KOPT-K1 (cell line): ENCODE measurements around the gene DUSP22.
"Not testable (repeated sequence)": the region's sequence is repeated elsewhere in the genome, so short reads cannot be mapped to it uniquely, and the experiment has no call there.

Source experiments
- H3K27ac ChIP-seq: fragments of 200-600 bp; sonication (generic); 2 replicates; pipeline ENCODE4 v1.5.1; 2016; ENCODE audit warnings: antibody characterized with exemption, mild to moderate bottlenecking, low read depth, low read length; ENCODE audit not compliant: poor library complexity, severe bottlenecking
- H3K36me3 ChIP-seq: fragments of 200-600 bp; sonication (generic); 2 replicates; pipeline ENCODE4 v1.5.1; 2017; ENCODE audit warnings: antibody characterized with exemption, mild to moderate bottlenecking, low read length, moderate library complexity; ENCODE audit not compliant: insufficient read depth
- H3K9me3 ChIP-seq: fragments of 200-600 bp; sonication (generic); 2 replicates; pipeline ENCODE4 v1.5.1; 2017; ENCODE audit warnings: antibody characterized with exemption, low read length, mild to moderate bottlenecking; ENCODE audit not compliant: insufficient read depth, poor library complexity, severe bottlenecking

Gene DUSP22

DNA sequence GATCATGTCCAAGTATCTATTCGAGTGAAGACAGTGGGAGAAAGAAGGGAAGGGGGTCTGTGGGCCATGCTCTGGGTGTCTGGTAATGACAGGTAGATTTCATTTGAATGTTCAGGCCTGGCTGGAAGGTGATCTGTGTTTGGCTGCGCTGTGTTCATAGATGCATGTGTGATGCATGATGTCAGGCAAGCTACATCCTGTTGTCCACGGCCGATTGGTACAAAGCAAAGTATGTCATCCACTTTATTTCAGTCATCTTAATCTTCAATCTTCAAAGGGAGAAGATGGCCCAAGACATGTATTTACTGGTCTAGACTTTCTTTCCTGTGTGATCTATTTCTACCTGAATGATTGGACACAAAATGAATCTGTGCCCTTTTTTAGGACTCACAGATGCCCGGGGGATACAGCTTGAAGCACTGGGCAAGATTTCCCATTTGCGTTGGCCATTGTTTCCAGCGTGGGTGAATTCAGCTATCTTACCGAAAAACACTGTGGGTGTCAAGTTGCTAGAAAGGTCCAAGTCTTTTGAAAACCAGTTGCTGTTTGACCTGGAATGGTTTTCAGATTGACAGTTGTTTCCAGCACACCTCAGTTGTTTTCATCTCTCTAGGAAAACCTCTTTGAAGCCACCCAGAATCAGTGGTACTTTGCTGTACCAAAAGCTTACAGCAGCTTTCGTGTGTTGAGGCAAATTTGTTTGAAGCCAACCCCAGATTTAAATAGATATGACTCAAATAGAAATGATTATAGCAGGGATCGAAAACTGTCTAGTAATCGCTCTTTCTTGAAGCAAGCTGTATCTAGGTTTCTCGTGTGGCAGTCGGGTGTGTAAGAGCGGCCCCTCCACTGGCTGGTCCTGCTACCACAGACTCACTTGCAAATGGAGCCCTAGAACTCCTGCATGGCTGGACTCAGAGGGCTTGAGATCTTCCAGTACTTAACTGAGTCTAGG lies 27.2 kb downstream of the DUSP22 start:
- Histone ChIP-seq H3K27ac (no peak overlapping the region), H3K9me3 (no peaks in the 10 kb centered on the region)

GRCh38 chr6:320351-321157 lies 28.3 kb downstream of the DUSP22 start:
- Histone ChIP-seq H3K27ac (no peak overlapping the region), H3K9me3 (no peaks in the 10 kb centered on the region)

More for the DNA sequence above, 27.2 kb downstream of the DUSP22 start:
- H3K36me3 ChIP-seq = no peaks in the 10 kb centered on the region

DNA sequence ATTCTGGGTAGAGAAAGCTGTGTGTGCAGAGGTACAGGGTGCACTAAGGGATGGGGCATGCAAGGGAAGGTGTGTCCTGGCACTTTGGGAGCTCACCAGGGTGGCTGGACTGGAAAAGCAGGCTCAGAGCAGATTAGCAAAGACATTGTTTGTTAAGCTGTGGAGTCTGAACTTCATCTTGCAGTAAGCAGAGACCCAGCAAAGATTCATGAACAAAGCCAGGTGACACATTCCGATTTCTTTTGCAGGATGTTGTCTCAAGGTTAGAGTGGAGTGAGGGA lies 28.8 kb downstream of the DUSP22 start:
- Histone ChIP-seq H3K9me3 (no peaks in the 10 kb centered on the region), H3K36me3 (no peaks in the 10 kb centered on the region)

More at GRCh38 chr6:320351-321157, 28.3 kb downstream of the DUSP22 start:
- H3K36me3 ChIP-seq = no peaks in the 10 kb centered on the region

GRCh38 chr6:321536-322258 lies 29.4 kb downstream of the DUSP22 start:
- no peaks in the 10 kb centered on the region for H3K36me3 ChIP-seq
- no peak overlapping the region for H3K27ac ChIP-seq
- H3K9me3 ChIP-seq = no peaks in the 10 kb centered on the region

More for the DNA sequence above, 28.8 kb downstream of the DUSP22 start:
- H3K27ac ChIP-seq = no peak overlapping the region

- no peaks in the 10 kb centered on the region for H3K36me3 ChIP-seq
- H3K9me3 ChIP-seq = no peaks in the 10 kb centered on the region
- H3K27ac ChIP-seq = no peak overlapping the region
These were observed 30.1 kb downstream of the DUSP22 start for GRCh38 chr6:322259-322930.

DNA sequence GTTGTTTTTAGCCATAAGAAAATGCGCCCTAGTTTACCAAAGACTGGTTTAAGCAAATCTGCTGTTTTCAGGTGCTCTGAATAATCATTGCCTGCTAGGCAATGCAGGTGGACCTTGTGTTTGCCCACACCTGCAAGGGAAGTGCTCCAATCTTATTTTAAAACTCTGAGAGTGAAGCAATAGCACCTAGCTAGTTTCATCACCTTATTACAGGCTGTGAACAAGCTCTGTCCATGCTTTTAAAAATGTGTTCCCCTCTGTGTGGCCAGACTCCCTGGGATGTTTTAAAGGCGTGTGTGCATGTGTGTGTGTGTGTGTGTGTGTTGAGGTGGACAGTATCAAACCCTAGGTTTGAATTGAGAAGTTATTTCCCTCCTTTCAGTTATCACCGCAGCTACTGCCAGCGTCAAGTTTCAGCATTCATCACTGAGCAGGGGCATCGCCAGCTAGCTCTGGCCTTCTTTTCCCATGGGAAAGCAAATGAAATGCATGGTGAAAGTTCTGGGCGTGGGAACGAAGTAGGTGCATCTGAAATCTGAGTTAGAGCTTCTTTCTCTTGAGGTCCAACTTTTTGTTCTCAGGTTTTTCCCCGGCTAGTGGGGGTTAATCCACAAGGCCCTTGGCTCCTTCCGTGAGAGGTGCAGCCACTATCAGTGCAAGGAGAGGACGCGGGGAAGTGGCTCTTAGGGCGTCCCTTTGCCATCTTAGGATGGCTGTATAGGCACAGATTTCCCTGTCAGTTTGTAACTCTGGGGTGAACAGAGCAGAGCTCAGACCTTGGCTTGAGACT lies 30.8 kb downstream of the DUSP22 start:
- H3K27ac ChIP-seq = no peak overlapping the region
- H3K36me3 ChIP-seq = no peaks in the 10 kb centered on the region

DNA sequence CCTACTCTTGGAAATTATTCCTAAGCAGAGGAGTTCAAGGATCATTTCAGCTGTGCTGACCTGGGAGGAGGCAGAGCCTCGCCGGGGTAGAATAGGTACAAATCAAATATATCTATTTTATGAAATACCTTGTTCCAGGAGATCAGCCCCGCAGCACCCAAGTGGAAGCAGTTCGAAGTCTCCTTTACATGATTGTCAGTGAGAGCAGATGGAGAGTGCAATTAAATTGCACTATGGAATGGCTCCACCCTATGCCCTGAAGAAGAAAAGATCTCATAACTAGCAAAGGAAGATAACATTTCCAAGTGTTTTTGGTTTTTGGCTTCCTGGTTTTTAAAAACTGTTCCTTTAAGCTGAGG lies 31.4 kb downstream of the DUSP22 start:
- Histone ChIP-seq H3K27ac (no peak overlapping the region), H3K36me3 (no peaks in the 10 kb centered on the region), H3K9me3 (no peaks in the 10 kb centered on the region)

More for the DNA sequence above, 30.8 kb downstream of the DUSP22 start:
- H3K9me3 ChIP-seq = no peaks in the 10 kb centered on the region

- H3K36me3 ChIP-seq = no peaks in the 10 kb centered on the region
- H3K27ac ChIP-seq = no peak overlapping the region
- H3K9me3 ChIP-seq = no peaks in the 10 kb centered on the region
These were observed 31.9 kb downstream of the DUSP22 start for GRCh38 chr6:324116-324728.

- H3K36me3 ChIP-seq = no peaks in the 10 kb centered on the region
- no peaks in the 10 kb centered on the region for H3K9me3 ChIP-seq
- no peak overlapping the region for H3K27ac ChIP-seq
These were observed 32.4 kb downstream of the DUSP22 start for GRCh38 chr6:324729-325125.

- H3K9me3 ChIP-seq, H3K27ac ChIP-seq, H3K36me3 ChIP-seq: not testable (repeated sequence)
These were observed 33.0 kb downstream of the DUSP22 start for GRCh38 chr6:325161-325860.

DNA sequence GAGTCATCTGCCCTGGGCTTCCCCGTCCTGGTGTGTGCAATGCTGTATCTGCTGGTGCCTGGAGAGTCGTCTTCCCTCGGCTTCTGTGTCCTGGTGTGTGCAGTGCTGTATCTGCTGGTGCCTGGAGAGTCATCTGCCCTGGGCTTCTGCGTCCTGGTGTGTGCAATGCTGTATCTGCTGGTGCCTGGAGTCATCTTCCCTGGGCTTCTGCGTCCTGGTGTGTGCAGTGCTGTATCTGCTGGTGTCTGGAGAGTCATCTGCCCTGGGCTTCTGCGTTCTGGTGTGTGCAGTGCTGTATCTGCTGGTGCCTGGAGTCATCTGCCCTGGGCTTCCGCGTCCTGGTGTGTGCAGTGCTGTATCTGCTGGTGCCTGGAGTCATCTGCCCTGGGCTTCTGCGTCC lies 33.8 kb downstream of the DUSP22 start:
- not testable (repeated sequence) for H3K27ac ChIP-seq, H3K36me3 ChIP-seq, H3K9me3 ChIP-seq

DNA sequence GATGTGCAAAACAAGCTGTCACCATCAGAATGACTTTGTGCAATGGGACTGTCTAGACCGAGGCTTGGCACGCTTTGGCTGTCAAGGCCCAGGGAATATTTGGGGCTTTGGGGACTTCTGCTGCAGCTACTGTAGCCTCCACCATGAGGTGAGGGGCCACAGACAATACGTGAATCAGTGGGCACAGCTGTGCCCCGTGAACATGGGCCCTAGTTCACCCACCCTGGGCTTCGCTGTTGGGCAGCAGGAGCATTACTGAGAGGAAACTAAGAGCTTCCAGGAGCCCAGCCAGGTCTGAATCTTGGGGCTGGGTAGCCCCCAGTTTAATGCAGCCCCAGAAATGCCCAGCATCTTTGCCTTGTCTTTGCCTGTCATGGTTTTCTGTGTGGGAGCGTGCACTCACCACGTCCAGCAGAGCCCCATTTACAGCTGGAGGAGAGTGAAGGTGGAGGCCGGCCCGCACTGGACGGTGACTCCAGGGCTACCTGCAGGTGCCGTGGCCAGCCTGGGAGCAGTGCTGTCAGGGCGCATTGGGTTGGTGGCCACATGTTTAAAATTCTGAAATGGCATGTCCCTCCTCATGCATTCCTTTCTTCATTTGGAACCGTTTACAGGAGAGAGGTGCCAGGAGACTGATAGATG lies 34.7 kb downstream of the DUSP22 start:
- Histone ChIP-seq H3K36me3 (no peaks in the 10 kb centered on the region), H3K9me3 (no peaks in the 10 kb centered on the region), H3K27ac (no peak overlapping the region)

DNA sequence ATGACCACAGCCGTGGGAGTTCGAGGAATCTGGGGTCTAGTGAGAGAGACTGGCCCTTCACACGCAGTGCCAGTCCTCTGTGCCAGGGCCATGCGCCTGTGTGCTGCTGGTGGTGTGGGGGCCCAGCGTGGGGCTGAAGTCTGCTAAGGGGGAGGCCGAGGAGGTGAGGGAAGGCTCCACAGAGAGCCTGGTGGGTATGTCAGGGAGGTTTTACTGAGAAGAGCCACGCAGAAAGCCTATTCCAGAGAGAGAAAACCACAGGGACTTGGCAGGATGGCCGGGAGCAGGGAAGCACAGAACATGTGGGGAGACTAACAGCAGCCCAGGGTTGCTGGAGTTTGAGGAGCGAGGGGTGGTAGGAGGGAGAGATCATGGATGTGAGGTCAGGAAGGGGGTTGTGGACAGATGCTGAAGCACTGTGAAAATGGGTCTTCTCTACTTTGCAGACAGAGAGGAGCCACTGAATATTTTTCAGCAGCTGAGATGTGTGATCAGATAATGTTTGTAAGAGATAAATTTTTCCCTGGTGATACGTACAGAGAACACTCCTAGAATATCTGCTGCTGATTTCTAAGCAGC lies 35.3 kb downstream of the DUSP22 start:
- Histone ChIP-seq H3K27ac (no peak overlapping the region), H3K36me3 (no peaks in the 10 kb centered on the region), H3K9me3 (no peaks in the 10 kb centered on the region)
